NOMO-1 treated with dmso at 0.1 percent for 144 hours (cell line): ENCODE measurements around the gene ETV3L.
"Not testable (repeated sequence)": the region's sequence is repeated elsewhere in the genome, so short reads cannot be mapped to it uniquely, and the experiment has no call there.

ENCODE experiments used
- DNase-seq: peaks from one replicate; lab custom pipeline; 2025; ENCODE audit not compliant: unreplicated experiment; lab: John Stamatoyannopoulos, UW

Gene ETV3L

DNA sequence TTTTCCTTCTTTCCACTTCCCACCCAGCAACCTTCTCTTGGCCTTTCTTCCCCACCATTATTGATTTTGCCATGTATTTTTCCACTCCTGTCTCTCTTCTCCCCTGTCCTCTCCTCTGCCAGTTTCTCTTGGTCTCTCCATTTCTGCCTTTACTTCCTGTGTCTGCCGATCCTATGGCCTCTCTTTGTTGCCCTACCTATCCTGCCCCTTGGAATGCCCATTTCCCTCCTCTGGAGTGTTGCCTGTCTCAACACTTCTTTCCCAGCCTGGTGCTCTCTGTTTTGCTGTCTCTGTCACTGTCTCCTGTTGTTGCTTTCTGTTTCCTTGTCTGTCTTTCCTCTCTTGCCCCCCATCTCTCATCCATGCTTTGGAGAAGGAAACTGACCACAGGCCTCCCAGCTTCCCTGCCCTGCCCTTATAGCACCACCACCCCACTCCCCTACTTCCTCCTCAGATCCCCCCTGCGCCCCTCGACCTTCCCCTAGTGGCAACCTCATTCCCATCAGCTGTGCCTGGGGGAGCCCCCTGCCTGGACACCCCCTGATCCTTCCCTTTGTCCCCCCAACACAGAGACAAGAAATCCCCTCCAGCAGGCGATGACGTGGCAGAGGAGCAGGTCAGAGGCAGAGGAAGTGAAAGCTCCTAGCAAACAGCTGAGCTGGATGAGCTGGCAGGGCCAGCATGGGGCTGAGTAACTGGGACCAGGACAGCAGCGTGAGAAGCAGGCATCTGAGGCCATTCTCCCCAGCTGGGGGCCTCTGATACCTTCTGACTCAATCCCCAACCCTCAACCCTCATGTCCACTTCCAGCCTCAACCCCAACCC lies 6.6 kb upstream of the ETV3L start:
- peak; percentile 65 for DNase-seq

DNA sequence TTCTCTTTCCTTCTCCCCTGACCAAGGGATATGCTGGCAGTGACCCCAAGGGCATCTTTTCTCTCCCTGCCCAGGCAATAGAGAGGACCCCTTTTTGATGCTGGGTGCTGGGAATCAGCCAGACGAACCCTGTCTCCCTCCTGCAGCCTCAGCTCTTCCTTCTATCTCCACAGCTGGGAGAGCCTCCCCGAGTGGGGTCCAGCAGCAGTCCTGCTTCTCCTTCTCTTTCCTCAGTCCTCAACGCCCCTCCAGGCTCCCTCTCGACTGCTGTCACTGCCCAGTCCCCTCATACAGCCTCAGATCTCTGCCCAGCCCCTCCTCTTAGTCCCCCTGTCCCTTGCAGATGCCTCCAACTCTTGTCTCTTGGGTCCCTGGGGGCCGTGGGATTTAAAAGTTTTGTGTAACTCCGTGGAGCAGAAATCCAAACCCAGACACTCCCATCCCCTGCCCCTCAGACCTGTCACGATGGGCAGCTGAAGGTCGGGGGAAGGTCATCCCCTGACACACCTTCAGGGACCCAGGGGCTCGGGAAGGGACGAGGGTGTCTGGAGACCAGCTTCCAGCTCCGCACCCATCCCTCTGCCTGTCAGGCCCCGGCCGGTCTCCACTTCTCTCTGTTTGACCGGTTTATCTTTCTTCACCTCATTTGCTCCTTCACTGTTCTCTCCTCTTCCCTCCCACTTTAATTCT lies 5.8 kb upstream of the ETV3L start:
- DNase-seq, result no peak

DNA sequence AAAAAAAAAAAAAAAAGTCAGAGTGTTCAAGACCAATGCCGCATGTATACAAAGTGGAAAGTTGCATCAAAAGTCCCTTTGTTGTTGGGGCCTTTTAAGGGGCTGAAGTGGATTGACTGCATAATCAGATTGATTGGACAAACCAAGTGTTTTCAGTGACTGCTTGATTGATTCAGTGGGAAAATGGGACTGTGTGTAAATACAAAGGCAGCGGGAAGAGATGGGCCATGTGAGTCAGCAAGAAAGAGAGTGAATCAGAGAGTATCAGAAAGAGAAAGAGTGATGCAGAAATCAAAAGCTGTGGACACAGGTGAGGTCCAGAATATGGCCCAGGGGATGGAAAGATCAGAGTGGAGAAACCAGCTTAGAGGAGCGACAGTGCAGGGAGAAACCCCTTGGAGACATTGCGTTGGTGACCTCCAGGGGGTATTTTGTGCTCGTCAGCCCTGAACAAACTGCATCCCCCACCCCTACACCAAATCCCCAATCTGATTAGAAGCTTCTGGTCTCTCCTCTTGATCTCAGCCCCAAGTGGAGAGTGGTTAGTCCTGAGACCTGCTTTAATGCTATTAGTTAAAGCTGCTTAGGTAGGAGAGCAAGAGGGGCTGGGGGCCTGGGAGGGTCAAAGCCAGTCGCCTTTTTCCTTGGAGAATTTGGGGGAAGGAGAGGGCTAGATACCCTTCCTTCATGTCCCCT lies 5.1 kb upstream of the ETV3L start:
- no peak for DNase-seq

DNA sequence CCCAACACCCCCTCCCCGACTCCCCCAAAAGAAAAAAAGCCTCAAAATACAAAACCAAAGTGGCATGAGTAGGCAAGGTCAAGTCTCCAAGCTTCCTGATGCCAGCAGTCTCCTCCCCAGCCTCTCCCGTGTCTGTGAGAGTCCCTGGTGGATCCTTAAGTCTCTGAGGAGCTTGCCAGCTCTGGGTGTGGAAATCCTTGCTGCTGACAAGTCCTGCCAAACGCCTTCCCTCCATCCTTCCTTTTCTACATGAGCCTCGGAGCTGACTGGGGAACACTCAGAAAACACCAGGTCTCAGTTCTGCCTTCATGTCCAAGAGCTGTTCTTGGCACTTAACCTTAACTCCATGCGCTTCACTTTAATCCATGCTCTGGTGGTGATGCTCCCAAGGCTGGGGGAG lies 3.7 kb upstream of the ETV3L start:
- DNase-seq, result no peak

DNA sequence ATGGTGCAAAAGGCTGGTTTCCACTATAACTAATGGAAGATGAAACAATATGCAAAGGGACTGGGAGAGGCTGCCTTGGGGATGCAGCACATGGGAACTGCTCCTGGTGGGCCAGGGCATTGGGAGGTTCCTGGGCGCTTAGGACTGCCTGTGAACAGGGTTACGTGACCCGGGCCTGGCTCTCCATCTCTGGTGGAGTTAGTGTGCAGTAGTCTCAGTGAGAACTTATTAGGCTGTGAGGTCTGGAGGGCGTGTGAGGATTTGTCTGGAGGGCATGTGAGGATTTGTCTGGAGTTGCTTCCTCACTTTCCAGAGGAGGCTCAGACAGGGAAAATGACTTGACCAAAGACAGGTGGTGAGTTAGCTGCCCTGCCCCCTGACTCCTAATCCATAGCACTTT lies 1.5 kb upstream of the ETV3L start:
- DNase-seq, result no peak

DNA sequence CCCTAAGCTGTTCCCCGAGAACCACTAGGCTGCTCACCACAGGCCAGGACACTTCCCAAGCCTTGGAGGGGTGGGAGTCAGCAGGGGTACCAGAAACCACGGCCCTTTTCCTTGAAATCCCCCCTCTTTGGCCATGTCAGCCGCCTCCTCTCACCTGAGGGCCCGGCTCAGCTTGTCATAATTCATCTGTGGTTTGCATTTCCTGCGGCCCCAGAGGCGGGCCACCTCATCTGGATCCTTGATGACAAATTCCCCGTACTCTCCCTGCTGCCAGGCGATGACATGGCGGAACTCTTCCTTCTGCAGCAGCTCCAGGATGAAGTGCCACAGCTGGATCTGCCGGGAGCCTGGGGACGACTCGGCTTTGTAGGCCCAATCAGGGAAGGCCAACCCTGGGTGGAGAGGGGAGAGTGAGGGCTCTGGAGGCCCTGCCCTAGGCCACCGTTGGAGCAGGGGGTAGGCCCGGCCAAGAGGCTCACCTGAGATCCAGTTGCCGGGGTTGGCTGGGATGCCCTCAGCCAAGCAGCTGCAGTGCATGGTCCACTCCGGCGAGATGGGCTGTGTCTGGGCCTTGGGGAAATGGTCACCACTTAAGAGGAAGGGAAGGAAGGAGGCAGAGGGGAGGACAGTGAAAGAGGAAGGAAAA lies 498 bp downstream of the ETV3L start:
- DNase-seq, result not testable (repeated sequence)

DNA sequence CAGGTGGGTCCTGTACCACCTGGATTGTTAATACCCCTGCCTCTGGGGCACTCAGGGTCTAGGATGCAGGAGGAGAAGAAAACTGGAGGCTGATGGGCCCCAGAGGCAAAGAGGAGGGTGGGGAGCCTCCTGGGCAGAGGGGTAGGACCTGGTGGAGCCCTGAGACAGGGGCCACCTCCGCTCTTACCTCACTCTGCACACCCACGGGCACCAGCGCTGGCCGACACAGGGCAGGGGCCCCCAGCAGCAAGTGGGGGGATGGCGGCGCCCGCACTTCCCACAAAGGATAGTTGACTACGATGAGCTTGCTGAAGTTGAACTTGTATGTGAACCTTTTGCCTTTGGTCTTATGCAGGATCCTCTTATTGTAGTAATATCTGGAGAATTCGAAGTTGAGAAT lies 1.1 kb downstream of the ETV3L start:
- DNase-seq, result no peak

DNA sequence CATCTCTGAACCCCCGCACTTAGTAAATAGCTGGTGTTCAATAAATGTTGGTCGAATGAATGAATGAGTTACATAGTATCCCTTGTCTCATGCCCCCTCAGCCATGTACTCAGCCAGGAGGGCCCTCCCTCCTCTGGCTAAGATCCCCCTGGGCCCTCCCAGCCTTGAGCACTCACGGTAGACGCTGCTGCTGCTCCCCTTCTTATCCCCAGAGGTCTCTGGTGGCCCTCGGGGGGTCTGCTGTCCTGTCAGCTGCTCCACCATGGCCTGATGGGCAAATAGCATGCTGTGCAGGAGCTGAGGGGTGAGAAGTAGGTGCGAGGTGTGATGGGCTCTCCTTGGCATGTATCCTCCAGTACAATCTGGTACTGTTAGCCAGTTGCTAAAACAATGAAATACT lies 1.9 kb downstream of the ETV3L start:
- no peak for DNase-seq

DNA sequence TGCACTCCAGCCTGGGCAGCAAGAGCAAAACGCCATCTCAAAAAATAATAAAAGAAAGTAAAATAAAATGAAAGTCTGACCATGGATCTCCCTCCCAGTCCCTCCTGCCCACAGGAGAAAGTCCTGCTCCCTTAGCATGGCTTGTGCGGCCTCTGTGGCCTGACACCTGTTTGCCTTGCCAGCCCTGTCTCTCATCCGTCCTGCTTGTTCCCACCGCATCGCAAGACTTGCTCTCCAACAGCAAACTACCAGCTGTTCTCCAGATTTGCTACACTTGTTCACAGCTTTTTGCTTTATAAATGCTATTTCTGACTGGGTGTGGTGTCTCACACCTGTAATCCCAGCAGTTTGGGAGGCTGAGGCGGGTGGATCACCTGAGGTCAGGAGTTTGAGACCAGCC lies 2.7 kb downstream of the ETV3L start:
- no peak for DNase-seq

DNA sequence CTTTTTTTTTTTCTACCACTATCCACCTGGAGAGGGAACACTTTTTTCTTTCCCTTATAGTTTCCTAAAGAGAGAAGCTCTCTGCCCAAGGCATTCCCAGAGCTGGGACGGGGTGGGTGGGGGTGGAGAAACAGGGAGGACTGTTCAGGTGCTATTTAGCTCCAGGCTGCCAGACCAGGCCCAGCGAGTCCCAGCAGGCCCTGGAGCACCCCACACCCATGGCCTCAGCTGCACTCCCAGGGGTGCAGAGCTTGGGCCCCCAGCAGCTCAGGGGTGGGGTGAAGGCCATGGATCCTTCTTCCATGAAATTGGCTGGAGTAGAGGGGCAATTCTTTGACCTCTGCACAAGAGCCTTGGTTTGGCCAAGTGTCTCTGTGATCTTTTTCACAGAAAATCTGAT lies 4.1 kb downstream of the ETV3L start:
- DNase-seq, result no peak

DNA sequence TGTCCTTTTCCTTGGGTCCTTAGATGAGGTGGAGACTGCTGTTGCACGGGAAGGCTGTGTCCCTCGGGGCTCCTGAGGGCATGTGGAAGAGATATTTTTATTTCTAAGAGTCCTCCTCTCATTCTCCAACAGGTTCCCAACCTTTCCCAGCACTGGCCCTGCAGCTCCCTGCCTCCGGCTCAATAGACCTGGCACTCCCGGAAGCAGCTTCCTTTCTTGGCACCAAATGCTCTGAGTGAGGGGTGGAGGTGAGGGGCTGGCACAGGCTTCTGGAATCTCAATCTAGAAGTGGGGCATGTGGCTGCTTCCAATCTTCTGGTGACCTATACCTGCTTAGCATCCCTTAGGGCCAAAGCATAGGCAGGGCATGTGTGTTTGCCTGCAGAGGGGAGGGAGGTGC lies 4.5 kb downstream of the ETV3L start:
- DNase-seq, result no peak

DNA sequence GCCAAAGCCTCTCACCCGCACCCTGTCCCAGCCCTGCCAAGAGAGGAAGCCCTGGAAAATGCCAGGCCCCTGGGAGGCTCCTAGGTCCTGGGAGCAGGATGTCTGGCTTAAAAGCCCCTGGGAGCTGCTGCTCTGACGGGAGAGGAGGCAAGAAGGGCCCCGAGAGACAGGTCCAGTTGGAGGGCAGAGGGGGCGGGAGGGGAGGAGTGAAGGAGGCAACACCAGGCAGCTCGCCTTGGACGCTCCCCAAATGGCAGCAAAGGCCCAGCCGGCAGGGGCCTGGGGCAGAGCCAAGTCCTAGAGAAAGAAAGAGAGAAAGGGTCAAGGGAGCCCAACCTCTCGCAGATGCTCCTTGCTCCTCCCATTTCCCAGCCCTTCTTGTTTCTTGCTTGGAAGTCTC lies 6.8 kb downstream of the ETV3L start:
- no peak for DNase-seq

DNA sequence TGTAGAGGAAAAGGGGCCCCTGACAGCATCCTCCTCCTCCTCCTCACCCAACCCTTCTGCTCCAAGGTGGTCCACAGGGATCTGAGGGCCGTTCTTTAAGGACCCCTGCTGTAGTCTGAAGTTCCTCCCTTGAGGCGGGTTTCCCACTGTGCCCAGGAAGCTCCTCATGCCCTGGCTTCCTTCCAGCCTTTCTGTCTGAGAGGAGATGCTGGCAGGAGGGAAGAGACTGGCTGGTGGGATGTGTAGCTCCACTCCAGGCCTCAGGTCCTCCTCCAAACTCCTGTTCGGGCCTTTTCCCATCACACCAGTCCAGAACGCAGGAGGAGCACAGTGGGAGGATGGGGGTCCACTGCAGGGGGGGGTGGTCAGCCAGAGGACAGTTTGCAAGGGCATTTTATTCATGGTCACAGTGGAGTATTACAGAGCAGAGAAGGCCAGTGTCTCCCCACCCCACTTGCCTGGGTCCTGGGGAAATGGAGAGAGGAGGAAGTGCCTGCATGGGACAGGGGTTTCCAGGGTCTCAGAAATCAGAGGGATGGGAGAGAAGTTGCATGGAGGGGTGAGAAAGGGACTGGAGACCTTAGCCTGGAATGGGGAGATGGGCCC lies 7.8 kb downstream of the ETV3L start:
- no peak for DNase-seq

DNA sequence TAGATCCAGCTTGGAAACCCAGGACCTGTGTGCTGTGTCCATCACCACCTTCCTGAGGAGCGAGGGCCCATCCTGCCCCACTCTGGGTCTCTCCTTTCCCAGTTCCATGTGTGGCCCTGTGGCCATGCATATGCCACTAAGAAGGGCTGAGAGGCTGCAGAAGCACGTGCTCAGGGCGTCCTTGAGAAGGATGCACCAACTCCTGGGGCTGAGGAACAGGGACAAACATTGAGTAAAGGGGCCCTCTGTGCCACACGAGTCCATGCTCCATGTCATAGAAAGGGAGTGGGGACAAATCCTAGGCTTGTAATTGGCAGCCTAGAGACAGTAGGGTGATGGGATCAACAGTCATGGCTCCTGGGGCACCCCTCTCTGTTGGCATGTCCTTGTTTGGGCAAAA lies 8.4 kb downstream of the ETV3L start:
- DNase-seq, result no peak

DNA sequence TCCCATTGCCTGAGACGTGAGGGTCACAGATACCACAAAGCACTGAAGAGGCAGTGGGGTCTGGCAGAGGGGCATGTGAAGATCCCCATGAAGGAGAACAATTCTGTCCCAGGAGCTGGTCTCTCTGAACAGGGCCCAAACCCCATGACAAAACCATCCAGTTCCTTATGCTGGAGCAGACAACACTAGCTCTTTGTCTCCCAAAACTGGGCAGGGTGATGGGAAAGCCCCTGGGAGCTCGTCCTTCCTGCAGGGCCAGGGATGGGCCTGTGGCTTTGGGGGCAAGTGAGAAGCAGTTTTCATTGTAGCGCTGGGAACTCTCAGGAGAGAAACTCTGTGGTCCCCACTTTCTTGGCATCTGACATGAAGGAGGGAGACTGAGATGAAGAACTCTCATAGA lies 8.8 kb downstream of the ETV3L start:
- DNase-seq, result no peak

DNA sequence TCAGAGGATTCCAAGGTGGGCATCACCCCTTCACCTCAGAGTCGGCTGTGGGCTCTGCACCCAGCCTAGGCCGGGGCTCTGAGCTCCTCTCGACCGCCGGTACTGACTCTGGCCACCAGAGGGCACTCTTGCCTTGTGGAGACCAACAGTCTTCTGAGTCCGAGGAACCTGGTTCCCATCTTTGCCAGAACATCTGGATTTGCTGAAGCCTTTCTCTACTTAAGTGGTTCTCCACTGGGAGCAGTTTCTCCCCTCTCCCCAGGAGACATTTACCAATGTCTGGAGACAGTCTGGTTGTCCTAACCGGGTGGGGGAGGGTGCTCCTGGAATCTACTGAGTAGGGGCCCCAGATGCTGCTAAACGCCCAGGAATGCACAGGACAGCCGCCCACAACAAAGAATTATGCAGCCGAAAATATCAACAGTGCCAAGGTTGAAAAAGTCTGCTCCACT lies 9.4 kb downstream of the ETV3L start:
- peak; percentile 28 for DNase-seq

DNA sequence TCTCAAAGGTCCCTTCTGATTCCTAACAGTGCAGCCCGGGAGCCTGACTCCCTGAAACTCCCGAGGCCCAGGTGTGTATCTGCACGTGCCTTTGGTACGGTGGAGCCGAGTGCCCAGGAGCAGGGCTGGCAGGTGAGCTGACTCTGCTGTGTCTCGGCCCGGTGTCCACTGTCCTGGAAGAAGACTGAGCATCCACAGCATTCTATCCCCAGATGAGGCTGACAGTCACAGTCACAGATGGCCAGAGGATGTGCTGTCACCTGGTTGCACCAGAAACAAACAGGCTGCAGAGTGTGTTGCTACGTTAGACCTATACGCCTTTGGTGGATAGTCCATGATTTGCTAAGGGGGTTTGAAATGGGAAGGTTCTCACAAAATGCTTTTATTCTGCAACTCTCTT lies 9.8 kb downstream of the ETV3L start:
- DNase-seq, result no peak

DNA sequence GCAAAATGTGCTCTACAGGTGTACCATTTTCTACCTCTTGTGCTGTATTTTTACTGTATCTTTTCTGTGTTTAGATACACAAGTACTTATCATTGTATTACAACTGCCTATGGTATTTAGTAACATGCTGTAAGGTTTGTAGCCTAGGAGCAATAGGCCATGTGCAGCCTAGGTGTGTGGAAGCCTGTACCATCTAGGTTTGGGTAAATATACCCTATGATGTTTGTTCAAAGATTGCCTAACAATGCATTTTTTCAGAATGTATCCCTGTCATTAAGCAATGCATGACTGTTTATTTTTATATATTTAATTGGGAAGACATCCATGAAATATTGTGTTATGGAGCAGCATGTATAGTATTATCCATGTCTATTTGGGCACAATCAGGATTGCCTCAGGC lies 11.0 kb downstream of the ETV3L start:
- no peak for DNase-seq

DNA sequence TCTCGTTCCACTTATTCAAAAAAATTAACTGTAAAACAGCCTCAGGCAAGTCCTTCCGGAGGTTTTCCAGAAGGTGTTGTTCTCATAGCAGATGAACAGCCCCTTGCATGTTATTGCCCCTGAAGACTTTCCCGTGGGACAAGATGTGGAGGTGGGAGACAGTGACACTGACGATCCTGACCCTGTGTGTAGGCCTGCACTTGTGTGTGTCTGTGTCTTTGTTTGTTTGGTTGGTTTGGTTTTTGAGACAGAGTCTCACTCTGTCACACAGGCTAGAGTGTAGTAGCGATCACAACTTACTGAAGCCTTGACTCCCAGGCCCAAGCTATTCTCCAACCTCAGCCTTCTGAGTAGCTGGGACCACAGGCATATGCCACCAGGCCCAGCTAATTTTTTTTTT lies 12.6 kb downstream of the ETV3L start:
- DNase-seq, result no peak

DNA sequence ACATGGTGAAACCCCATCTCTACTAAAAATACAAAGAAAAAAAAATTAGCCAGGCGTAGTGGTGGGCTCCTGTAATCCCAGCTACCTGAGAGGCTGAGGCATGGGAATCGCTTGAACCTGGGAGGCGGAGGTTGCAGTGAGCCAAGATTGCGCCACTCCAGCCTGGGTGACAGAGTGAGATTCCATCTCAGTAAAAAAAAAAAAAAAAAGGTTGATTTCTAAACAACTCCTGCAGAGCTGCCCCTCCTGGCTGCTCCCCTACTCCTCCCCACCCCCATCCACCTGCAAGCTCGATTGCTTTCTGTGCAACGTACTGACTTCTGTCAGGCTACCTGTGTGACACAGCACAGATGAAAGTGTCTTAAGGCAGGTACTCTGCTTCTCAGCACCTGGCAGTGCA lies 13.3 kb downstream of the ETV3L start:
- DNase-seq, result no peak

DNA sequence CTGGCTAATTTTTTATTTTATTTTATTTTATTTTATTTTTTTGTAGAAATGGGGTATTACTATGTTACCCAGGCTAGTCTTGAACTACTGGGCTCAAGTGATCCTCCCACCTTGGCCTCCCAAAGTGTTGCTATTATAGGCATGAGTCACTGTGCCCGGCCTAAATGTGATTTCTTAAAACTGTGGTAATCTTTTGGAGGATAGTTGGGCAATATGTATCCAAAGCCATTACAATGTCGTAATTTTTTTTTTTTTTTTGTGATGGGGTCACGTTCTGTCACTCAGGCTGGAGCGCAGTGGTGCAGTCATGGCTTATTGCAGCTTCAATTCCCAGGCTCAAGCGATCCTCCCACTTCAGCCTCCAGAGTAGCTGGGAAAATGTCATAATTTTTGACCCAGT lies 14.2 kb downstream of the ETV3L start:
- DNase-seq, result peak; percentile 69
